HG03442 (cell line): ENCODE measurements around the gene TLE4.
"Not testable (repeated sequence)": the region's sequence is repeated elsewhere in the genome, so short reads cannot be mapped to it uniquely, and the experiment has no call there.

ENCODE experiments used
- ATAC-seq: cut with Tn5 transposase; IDR thresholded peaks from one replicate; pipeline ENCODE4 v1.9.1; 2021; ENCODE audit warnings: mild to moderate bottlenecking, moderate library complexity; ENCODE audit not compliant: unreplicated experiment

Gene TLE4

GRCh38 chr9:79709743-79710674 is 138.2 kb downstream of the TLE4 start:
- no peak for ATAC-seq

GRCh38 chr9:79711874-79712273 is 140.1 kb downstream of the TLE4 start:
- ATAC-seq: no peak

- ATAC-seq: no peak
These were observed 147.3 kb downstream of the TLE4 start for GRCh38 chr9:79719021-79719420.

- ATAC-seq: no peak
These were observed 148.2 kb downstream of the TLE4 start for GRCh38 chr9:79719989-79720388.

- peak; percentile 95 for ATAC-seq
These were observed 159.6 kb downstream of the TLE4 start for GRCh38 chr9:79731171-79731890.

- ATAC-seq: no peak
These were observed 163.4 kb downstream of the TLE4 start for GRCh38 chr9:79735023-79735779.

- ATAC-seq: no peak
These were observed 164.3 kb downstream of the TLE4 start for GRCh38 chr9:79736051-79736450.

- no peak for ATAC-seq
These were observed 169.6 kb downstream of the TLE4 start for GRCh38 chr9:79741381-79741780.

- no peak for ATAC-seq
These were observed 170.5 kb downstream of the TLE4 start for GRCh38 chr9:79742110-79742721.

GRCh38 chr9:79744521-79744920 is 172.8 kb downstream of the TLE4 start:
- ATAC-seq: no peak

GRCh38 chr9:79745752-79746336 is 174.1 kb downstream of the TLE4 start:
- no peak for ATAC-seq

- ATAC-seq: not testable (repeated sequence)
These were observed 180.2 kb downstream of the TLE4 start for GRCh38 chr9:79751895-79752466.

- no peak for ATAC-seq
These were observed 184.6 kb downstream of the TLE4 start for GRCh38 chr9:79756414-79756813.

GRCh38 chr9:79757074-79757473 is 185.3 kb downstream of the TLE4 start:
- ATAC-seq: no peak

GRCh38 chr9:79757881-79758669 is 186.3 kb downstream of the TLE4 start:
- no peak for ATAC-seq

- ATAC-seq: no peak
These were observed 187.7 kb downstream of the TLE4 start for GRCh38 chr9:79759460-79759859.

- no peak for ATAC-seq
These were observed 190.3 kb downstream of the TLE4 start for GRCh38 chr9:79762070-79762469.

- no peak for ATAC-seq
These were observed 192.0 kb downstream of the TLE4 start for GRCh38 chr9:79763671-79764285.

GRCh38 chr9:79764374-79764773 is 192.6 kb downstream of the TLE4 start:
- ATAC-seq: no peak
